PFSK-1 (cell line): ENCODE results near the gene IKZF2.

Experiments
- FOXP2 ChIP-seq: optimal IDR thresholded peaks from 2 replicates; pipeline ENCODE3; 2011; ENCODE audit warnings: borderline replicate concordance, control low read depth, inconsistent platforms; ENCODE audit not compliant: insufficient read depth; ENCODE audit errors: extremely low read length, extremely low read depth
- POLR2AphosphoS5 ChIP-seq: IDR thresholded peaks from 2 replicates; pipeline ENCODE4 v1.6.1; 2012; ENCODE audit warnings: low read depth, mild to moderate bottlenecking, control low read depth, low read length, moderate library complexity
- SIN3A ChIP-seq: IDR thresholded peaks from 2 replicates; pipeline ENCODE4 v1.6.1; 2012; ENCODE audit warnings: mild to moderate bottlenecking, low read length, moderate library complexity, borderline replicate concordance; ENCODE audit not compliant: insufficient read depth
- TAF1 ChIP-seq: IDR thresholded peaks from 2 replicates; pipeline ENCODE4 v1.6.1; 2012; ENCODE audit warnings: low read length, control low read depth, borderline replicate concordance; ENCODE audit not compliant: insufficient read depth
- TF ChIP-seq, protein P1 (sequence below), 2 experiments: IDR thresholded peaks; 2 replicates each; pipeline versions ENCODE4 v1.6.1 to v1.8.0; 2011 to 2012; ENCODE audit warnings: low read depth in 2 of 2, low read length in 2 of 2, control low read depth in 1 of 2, inconsistent platforms in 1 of 2, mild to moderate bottlenecking in 1 of 2, moderate library complexity in 1 of 2; ENCODE audit not compliant: insufficient read depth in 1 of 2

The IKZF2 gene

DNA sequence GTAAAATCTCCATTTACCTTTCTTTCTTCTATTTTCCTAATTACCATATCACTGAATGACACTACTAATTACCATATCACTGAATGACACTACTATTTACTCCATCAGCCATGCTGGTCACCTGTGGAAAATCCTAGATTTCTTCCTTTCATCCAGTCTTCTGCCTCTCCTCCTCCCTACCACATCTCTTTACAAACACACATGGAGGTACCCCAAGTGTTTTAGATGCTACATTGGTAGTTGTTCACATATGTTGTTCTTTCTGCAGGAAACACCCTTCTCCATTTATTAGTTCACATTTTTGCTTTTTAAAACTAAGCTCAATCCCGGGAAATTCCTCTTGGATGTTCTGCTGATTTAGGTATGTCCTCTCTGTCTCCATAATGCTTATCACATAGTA lies 134.0 kb downstream of the IKZF2 start:
- TF ChIP-seq, protein P1, sequence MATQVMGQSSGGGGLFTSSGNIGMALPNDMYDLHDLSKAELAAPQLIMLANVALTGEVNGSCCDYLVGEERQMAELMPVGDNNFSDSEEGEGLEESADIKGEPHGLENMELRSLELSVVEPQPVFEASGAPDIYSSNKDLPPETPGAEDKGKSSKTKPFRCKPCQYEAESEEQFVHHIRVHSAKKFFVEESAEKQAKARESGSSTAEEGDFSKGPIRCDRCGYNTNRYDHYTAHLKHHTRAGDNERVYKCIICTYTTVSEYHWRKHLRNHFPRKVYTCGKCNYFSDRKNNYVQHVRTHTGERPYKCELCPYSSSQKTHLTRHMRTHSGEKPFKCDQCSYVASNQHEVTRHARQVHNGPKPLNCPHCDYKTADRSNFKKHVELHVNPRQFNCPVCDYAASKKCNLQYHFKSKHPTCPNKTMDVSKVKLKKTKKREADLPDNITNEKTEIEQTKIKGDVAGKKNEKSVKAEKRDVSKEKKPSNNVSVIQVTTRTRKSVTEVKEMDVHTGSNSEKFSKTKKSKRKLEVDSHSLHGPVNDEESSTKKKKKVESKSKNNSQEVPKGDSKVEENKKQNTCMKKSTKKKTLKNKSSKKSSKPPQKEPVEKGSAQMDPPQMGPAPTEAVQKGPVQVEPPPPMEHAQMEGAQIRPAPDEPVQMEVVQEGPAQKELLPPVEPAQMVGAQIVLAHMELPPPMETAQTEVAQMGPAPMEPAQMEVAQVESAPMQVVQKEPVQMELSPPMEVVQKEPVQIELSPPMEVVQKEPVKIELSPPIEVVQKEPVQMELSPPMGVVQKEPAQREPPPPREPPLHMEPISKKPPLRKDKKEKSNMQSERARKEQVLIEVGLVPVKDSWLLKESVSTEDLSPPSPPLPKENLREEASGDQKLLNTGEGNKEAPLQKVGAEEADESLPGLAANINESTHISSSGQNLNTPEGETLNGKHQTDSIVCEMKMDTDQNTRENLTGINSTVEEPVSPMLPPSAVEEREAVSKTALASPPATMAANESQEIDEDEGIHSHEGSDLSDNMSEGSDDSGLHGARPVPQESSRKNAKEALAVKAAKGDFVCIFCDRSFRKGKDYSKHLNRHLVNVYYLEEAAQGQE (IDR thresholded peaks at IDR 0.05; ENCODE audit: insufficient read depth in 1 of 2, low read depth in 2 of 2, low read length in 2 of 2): no peak
- TF ChIP-seq TAF1: no peak
- TF ChIP-seq FOXP2: no peak
- TF ChIP-seq SIN3A: no peak
- TF ChIP-seq POLR2AphosphoS5: no peak

DNA sequence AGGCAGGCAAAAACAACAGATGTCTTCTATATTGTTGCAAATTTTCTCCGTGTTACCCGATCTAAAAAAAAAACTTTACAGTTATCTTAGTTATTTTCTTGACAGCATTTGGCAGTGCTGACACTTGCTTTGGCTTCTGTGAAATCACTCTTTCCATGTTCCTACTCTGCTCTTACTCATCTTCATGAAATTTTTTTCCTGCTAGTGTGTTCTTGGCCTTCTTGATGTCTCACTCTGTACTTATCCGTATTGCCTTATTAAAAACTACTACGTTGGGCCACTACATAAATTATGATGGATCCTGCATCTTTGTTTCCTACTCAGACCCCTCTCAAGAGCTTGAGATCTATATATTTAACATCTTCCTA lies 134.4 kb downstream of the IKZF2 start:
- TF ChIP-seq SIN3A (no peak), POLR2AphosphoS5 (no peak), TAF1 (no peak), FOXP2 (no peak)
- TF ChIP-seq, protein P1 (IDR thresholded peaks at IDR 0.05; ENCODE audit: insufficient read depth in 1 of 2, low read depth in 2 of 2, low read length in 2 of 2): no peak

DNA sequence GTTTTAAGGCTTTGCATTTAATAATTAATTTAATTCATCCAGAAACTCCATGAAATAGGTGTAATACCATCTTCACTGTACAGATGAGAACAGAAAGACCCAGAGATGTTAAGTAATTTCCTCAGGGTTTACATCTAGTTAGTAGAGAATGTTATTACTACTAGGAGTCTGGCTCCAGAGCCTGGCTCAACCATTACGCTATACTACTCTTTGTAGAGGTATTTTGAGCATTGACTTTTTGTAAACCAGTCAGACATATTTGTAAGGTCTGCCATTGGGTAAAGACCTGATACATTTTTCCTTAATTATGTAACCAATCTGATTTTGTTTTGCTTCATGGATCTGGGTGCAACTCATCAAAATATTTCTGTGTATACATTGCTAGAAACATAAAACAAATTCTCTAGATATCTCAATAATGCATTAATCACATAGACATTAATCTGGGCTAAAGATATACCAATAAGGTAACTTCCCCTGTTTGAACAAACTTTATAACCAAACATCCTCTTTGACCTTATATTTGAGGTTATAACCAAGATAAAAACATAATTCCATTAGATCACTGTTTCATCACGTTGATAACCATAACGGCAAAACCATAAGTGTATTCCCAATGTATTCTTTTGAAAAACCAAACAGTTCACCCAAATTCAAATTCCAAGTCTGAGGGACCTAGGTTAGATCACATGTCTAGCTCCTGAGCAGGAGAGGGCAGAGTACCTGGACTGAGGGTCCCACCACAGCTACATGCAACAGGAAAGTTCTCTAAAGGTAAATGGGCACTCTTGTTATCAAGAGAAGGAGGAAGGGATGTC lies 135.0 kb downstream of the IKZF2 start:
- TF ChIP-seq SIN3A: no peak

DNA sequence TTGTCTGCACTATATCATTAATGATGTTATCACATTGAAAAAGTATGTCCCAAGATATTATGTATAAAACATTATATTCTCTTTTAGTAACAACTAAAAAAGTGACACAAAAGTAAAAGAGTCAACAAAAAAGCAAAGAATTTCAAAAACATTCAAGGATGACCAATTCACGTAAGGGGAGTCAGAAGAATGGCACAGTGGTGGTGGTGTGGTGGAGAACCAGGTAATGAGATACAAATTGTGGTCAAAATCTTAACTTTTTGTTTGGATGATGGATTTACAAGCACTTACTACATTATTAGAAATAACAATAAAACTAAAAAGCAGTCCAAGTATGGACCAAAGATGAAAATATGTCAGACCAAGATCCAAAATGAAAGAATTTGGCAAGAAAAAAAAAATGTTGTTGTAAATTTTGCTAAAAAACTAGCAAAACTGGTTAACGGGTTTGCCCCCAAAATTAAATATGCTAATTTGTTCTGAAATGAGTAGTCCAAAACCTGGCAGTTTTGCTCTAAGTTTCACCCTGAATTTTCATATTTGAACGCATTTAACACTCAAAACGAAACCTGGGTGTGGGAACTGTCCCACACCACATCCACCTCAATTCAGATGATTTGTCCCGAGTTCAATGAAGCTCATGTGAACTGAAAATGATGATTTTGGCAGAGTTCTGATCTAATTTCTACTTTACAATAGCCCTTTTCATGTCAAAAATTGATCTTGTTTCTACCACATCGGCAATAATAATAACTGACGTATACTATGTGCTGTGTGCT lies 135.8 kb downstream of the IKZF2 start:
- TF ChIP-seq FOXP2: no peak
- TF ChIP-seq TAF1: no peak
- TF ChIP-seq POLR2AphosphoS5: no peak
- TF ChIP-seq, protein P1 (IDR thresholded peaks at IDR 0.05; ENCODE audit: insufficient read depth in 1 of 2, low read depth in 2 of 2, low read length in 2 of 2): no peak
- no peak for TF ChIP-seq SIN3A

DNA sequence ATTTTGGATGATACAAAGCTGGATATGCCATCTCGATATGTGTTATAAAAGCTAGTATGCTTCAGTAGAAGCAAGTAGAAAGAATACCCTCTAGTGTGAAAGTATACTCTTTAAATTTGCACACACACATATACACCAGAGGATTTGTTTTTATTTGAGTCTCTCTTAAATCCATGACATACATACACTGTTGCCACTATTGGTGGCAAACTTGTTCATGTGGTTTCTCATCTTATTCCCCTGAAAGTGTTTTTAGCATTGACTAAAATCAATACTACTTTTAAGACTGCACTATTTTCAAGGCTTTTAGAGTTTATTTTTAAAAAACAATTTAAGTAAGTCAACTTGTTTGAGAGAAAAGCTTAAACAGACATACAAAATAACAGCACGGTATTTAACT lies 137.4 kb downstream of the IKZF2 start:
- TF ChIP-seq FOXP2 (no peak), TAF1 (no peak), POLR2AphosphoS5 (no peak), SIN3A (no peak)
- TF ChIP-seq, protein P1 (IDR thresholded peaks at IDR 0.05; ENCODE audit: insufficient read depth in 1 of 2, low read depth in 2 of 2, low read length in 2 of 2): no peak
